Measurements from ENCODE around the gene SLX1A.
"Not testable (repeated sequence)": the region's sequence is repeated elsewhere in the genome, so short reads cannot be mapped to it uniquely, and the experiment has no call there.

The SLX1A gene

GRCh38 chr16:30193615-30194014 lies at the start of gene SLX1A, which contains the start of gene BOLA2B:
TSS of gene SLX1A (plus strand) at chr16:30193875. CDS start at chr16:30194085, 210 bp downstream.
TSS of gene BOLA2B (minus strand) at chr16:30193666. CDS start at chr16:30193595, 71 bp downstream.
- not testable (repeated sequence) for DNase-seq (ENCODE audit: low spot score)

DNA sequence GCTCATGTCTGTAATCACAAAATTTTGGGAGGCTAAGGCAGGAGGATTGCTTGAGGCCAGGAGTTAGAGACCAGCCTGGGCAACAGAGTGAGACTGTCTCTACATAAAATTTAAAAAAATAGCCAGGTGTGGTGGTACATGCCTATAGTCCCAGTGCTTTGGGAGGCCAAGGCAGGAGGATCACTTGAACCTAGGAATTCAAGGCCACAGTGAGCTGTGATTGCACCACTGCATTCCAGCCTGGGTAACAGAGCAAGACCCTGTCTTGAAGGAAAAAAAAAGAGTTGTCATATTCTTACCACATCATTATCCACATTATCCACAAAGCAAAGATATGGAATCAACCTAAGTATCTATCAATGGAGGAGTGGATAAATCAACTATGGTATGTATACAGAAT lies 49.7 kb upstream of the SLX1A start:
- no peak for DNase-seq (ENCODE audit: low spot score)

DNA sequence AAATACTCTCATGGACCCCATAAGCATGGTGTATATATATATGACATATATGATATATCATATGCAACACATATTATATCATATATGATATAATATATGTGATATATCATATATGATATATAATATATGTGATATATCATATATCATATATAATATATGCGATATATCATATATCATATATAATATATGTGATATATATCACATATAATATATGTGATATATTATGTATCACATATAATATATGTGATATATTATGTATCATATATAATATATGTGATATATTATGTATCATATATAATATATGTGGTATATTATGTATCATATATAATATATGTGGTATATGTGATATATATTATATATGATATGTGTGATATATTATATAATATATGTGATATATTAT lies 48.8 kb upstream of the SLX1A start:
- no peak for DNase-seq (ENCODE audit: low spot score)

DNA sequence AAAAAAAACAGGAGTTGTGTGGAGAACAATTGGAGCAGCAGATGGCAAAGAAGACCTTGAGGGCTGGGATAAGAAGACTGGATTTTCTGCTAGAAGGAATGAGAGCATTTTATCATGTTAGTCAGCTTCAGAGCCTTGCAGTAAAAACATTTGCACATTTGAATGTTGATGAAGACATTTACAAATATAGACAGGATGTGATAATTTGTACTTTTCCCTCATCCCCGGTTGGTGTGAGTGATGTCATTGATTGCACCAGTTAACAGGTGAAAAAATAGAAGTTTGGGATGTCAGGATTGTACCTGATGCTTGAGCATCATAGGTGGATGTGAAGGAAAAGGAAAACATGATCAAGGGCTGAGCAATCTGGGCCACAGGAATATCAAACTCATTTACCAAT lies 48.0 kb upstream of the SLX1A start:
- DNase-seq (ENCODE audit: low spot score): no peak

DNA sequence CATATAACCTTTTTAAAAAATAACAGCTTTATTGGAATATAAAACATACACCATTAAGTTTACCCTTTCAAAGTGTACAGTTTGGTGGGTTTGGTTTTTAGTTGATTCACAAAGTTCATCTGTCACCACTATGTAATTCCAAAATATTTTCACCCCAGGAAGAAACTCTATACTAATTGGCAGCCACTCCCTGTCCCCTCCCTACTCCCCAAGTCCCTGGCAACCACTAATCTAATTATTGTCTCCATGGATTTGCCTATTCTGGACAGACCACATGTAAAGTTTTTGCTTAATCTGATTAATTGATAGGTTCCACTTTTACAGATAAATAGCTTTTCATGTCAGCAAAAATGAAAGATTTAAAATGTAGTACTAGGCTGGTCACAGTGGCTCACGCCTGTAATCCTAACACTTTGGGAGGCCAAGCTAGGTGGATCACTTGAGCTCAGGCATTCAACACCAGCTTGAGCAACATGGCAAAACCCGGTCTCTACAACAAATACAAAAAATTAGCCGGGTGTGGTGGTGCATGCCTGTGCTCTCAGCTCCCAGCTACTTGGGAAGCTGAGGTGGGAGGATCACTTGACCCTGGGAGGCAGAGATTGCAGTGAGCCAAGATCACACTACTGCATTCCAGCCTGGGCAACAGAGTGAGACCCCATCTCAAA lies 45.7 kb upstream of the SLX1A start:
- DNase-seq (ENCODE audit: low spot score): no peak

- DNase-seq (ENCODE audit: low spot score): no peak
Measured at GRCh38 chr16:30149250-30149930, 44.3 kb upstream of the SLX1A start.

DNA sequence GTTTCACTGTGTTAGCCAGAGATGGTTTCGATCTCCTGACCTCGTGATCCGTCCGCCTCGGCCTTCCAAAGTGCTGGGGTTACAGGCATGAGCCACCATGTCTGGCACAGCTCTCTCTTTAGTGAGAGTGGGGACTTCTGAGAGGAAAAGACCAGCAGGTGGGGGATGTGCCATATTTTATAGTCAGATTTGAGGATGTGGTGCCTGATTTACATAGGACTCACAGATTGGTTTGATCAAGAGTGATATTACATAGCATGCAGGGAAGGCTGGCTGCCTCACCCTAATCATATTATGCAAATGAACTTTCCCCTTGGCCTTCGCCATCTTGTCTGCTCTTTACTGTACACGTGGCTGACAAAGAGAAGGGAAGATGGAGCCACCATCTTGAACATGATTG lies 42.6 kb upstream of the SLX1A start:
- DNase-seq (ENCODE audit: low spot score): no peak

DNA sequence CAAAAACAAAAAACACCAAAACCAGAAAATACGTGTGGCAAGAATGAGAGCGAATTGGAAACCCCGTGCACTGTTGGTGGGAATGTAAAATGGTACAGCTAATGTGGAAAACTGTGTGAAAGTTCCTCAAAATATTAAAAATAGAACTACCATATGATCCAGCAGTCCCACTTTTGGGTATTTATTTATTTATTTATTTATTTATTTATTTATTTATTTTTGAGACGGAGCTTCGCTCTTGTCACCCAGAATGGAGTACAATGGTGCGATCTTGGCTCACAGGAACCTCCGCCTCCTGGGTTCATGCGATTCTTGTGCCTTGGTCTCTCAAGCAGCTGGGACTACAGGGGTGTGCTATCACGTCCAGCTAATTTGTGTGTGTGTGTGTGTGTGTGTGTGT lies 41.2 kb upstream of the SLX1A start:
- no peak for DNase-seq (ENCODE audit: low spot score)

GRCh38 chr16:30155188-30155587 lies 38.5 kb upstream of the SLX1A start:
- DNase-seq (ENCODE audit: low spot score): no peak

GRCh38 chr16:30157214-30157613 lies 36.5 kb upstream of the SLX1A start:
- no peak for DNase-seq (ENCODE audit: low spot score)

DNA sequence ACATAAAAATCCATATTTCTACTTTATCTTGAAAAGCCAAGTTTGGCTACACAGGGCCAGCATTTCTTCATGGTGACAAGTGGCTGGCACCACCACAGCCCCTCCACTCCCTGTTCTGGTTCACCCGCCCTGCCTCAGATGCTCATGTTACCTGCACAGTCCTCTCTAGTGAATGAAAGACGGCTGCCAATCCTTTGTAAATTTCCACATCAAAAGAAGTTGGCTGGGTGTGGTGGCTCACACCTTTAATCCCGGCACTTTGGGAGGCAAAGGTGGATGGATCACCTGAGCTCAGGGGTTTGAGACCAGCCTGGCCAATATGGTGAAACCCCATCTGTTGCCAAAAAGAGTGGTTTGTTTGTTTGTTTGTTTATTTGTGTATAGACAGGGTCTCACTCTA lies 30.1 kb upstream of the SLX1A start:
- no peak for DNase-seq (ENCODE audit: low spot score)

DNA sequence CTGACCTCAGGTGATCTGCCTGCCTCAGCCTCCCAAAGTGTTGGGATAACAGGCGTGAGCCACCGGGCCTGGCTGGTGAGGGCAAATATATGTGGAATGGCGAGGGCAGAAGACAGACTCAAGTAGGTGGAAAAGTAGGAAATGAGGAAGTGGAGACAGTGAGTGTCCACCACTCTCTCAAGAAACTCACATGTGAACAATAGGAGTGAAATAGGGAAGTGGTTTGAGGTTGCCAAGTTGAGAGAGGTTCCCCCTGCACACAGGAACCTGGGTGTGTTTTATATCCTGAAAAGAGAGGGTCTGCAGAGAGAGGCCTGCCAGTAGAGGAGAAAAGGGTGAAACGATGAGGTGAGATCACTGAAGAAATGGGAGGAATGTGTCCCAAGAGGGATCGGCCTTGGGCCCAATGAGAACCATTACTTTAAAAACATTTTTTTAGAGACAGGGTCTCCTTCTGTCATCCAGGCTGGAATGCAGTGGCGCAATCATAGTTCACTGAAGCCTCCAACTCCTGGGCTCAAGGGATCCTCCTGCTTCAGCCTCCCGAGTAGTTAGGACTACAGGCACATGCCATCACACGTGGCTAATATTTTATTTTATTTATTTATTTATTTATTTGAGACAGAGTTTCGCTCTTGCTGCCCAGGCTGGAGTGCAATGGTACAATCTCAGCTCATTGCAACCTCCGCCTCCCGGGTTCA lies 27.3 kb upstream of the SLX1A start:
- DNase-seq (ENCODE audit: low spot score): no peak

GRCh38 chr16:30168746-30169145 lies 24.9 kb upstream of the SLX1A start:
- DNase-seq (ENCODE audit: low spot score): not testable (repeated sequence)

- DNase-seq (ENCODE audit: low spot score): not testable (repeated sequence)
Measured at GRCh38 chr16:30169416-30169815, 24.3 kb upstream of the SLX1A start.

GRCh38 chr16:30170145-30170544 lies 23.5 kb upstream of the SLX1A start:
- not testable (repeated sequence) for DNase-seq (ENCODE audit: low spot score)

DNA sequence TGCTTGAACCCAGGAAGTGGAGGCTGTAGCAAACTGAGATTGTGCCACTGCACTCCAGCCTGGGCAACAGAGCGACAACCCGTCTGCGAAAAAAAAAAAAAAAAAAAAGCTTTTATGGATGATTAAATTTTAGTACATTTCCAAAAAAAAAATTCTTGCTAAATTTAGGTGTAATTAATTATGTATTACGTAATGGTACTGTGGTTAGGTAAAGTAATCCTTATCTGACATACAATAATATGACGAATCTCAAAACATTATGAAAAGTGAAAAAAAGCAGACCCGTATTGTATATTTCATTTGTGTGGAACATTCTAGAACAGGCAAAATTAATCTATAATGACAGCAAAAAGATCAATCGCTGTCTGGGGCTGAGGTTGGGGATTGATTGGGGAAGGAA lies 20.6 kb upstream of the SLX1A start:
- DNase-seq (ENCODE audit: low spot score): no peak

GRCh38 chr16:30176876-30177275 lies 16.8 kb upstream of the SLX1A start:
- DNase-seq (ENCODE audit: low spot score): not testable (repeated sequence)

GRCh38 chr16:30179195-30179594 lies 14.5 kb upstream of the SLX1A start:
- no peak for DNase-seq (ENCODE audit: low spot score)

- DNase-seq (ENCODE audit: low spot score): no peak
Measured at GRCh38 chr16:30179931-30180330, 13.7 kb upstream of the SLX1A start.

DNA sequence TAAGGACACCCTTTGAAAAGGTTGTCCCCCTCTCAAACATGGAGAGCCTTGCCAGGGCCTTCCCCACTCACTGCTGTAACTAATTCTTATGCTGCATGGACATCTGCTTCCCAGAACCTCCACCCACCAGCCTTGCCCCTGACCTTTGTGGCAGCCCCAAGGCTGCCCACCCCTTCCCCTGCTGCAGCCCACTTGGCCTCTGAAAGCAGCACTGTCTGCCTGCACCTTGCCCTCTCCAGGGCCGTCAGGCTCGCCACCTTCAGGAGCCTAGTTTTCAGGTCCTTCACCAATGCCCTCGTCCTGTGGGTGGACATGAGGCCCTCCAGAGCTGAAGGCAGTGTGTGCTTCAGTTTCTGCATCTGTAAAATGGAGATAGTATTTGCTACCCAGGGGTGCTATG lies 12.9 kb upstream of the SLX1A start:
- DNase-seq (ENCODE audit: low spot score): no peak

DNA sequence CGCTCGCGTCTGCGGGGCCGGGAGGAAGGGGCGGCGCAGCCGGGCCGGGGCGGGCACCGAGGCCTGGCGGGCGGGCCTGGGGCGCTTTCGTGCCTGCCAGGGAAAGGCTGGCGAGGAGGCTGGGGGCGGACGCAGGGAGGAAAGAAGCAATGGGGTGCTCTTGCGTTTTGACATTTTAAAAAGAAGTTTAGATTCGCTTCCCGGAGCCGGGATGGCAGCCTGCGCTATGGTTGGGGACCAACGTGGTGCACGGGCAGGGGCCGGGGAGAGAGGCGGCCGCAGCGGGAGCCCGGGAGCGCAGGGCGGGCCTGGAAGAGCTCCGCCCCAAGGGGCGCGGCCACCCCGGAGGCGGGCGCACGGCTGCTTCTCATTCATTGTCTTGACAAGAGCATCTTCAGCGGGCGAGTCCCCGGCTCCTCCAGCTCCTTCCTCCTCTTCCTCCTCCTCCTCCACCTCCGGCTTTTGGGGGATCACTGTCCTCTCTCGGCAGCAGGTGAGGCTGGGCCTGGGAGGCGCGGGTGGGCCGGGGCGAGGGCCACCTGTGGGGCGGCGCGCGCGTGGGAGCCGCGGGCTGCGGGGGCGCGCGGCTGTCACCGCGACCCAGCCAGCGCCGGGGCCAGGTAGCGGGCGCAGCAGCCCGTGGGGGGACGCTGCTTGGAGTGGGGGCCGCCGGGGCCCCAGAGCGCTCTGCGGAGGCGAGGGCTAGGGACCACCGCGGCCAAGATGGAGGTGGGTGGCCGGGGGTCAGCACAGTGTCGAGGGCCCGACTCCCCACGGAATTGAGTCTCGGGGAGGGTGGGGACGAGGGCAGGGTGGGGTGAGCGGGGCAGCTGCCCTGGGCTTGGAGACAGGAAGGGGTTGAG lies 10.2 kb upstream of the SLX1A start, which contains the start of gene CORO1A:
CORO1A (plus strand) TSS at position 370 of the 863 bp plus-strand sequence. CDS start 1,608 bp downstream, outside the sequence.
- peak; percentile 63 for DNase-seq (ENCODE audit: low spot score)
